GM12892 (cell line): ENCODE measurements around the gene STRN4.
"Not testable (repeated sequence)": the region's sequence is repeated elsewhere in the genome, so short reads cannot be mapped to it uniquely, and the experiment has no call there.

ENCODE experiments used
- POLR2A ChIP-seq: IDR thresholded peaks from 2 replicates; pipeline ENCODE4 v1.6.1; 2011; ENCODE audit warnings: low read depth, low read length, control low read depth
- POLR2AphosphoS5 ChIP-seq: IDR thresholded peaks from 2 replicates; pipeline ENCODE4 v1.6.1; 2011; ENCODE audit warnings: low read depth, low read length, control low read depth

- not testable (repeated sequence) for TF ChIP-seq POLR2AphosphoS5, POLR2A
Measured at GRCh38 chr19:46768746-46769145, 22.5 kb upstream of the STRN4 start.
